Measurements from ENCODE around the gene DNASE1L1. TPM values are rescaled to one million over a fixed set of nuclear protein-coding genes. Genes with fewer than 3 reads are reported as not detected.
"Not testable (repeated sequence)": the region's sequence is repeated elsewhere in the genome, so short reads cannot be mapped to it uniquely, and the experiment has no call there.

Gene DNASE1L1
- total RNA-seq, 1 donor from 2014 or later = 18.6 TPM

DNA sequence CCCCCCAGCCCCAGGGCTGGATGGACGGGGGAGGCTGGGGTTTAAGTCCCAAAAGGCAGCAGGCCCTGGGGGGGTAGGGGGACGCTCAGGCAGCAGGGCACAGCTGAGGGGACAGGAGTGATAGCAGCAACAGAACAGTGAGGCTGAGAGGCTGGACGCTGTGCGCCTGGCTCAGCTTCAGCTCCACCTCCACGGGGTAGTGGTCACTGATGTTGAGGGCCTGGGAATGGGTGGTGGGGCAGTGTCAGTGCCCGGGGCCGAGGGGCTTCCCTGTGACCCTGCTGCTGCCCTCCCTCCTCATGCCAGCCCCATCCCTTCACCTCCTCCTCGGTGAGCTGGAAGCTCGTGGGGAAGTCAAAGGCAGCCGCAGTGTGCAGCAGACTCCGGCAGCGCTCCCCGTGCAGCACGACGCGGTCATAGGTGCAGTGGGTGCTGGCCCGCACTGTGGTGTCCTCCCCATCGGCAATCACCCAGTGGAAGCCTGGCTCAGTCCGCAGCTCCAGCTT lies 6.4 kb downstream of the DNASE1L1 start:
- H3K4me1 Mint-ChIP-seq = peaks cover 11% of the 10 kb centered on the region
- no peaks in the 10 kb centered on the region for H3K27me3 Mint-ChIP-seq (ENCODE audit: low read depth)
- peaks cover 20% of the 10 kb centered on the region for H3K36me3 Mint-ChIP-seq
- H3K27ac Mint-ChIP-seq = no peak overlapping the region
- no peaks in the 10 kb centered on the region for H3K9me3 Mint-ChIP-seq
- H3K4me3 Mint-ChIP-seq = no peak overlapping the region
- TF ChIP-seq, protein P1, sequence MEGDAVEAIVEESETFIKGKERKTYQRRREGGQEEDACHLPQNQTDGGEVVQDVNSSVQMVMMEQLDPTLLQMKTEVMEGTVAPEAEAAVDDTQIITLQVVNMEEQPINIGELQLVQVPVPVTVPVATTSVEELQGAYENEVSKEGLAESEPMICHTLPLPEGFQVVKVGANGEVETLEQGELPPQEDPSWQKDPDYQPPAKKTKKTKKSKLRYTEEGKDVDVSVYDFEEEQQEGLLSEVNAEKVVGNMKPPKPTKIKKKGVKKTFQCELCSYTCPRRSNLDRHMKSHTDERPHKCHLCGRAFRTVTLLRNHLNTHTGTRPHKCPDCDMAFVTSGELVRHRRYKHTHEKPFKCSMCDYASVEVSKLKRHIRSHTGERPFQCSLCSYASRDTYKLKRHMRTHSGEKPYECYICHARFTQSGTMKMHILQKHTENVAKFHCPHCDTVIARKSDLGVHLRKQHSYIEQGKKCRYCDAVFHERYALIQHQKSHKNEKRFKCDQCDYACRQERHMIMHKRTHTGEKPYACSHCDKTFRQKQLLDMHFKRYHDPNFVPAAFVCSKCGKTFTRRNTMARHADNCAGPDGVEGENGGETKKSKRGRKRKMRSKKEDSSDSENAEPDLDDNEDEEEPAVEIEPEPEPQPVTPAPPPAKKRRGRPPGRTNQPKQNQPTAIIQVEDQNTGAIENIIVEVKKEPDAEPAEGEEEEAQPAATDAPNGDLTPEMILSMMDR (IDR thresholded peaks at IDR 0.05; ENCODE audit: unreplicated experiment) = no peak
- DNase-seq (ENCODE audit: low spot score in 2 of 2, unreplicated experiment in 2 of 2) = no peak

DNA sequence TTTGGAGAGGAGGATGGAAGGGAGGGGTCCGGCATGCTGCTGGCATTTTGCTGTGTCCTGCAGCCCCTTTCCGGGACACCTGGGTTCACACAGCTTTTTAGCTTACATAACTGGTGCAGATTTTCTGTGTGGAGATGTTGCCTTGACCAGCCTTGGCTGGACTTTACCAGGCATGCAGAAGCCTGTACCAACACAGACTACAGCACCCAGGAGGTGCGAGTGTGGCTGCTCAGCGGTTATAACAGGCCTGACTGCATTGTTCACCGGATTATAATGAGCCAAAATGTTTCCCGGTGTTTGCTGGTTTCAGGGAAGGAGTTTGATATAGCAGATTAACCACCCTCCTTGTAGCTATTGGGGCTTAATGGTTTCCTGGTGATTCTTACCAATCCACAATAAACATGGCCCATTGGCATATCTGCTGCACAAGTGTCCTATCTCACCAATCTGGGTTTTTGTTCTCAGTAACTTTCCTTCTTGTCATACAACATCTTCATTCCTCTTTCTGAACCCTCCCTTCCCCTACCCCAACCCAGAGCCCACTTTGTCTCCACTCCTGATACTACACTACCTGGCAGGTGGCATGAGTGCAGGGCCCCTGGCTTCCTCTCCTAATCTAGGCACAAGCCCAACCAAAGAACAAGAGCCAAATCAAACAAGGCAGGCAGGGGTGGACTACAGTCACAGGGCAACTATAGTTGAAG lies 7.0 kb downstream of the DNASE1L1 start:
- Mint-ChIP-seq H3K4me3 (no peak overlapping the region), H3K36me3 (peaks cover 20% of the 10 kb centered on the region), H3K9me3 (no peaks in the 10 kb centered on the region), H3K27me3 (ENCODE audit: low read depth) (no peaks in the 10 kb centered on the region), H3K4me1 (peaks cover 11% of the 10 kb centered on the region), H3K27ac (no peak overlapping the region)
- DNase-seq (ENCODE audit: low spot score in 2 of 2, unreplicated experiment in 2 of 2) = no peak
- TF ChIP-seq, protein P1 (IDR thresholded peaks at IDR 0.05; ENCODE audit: unreplicated experiment) = no peak

DNA sequence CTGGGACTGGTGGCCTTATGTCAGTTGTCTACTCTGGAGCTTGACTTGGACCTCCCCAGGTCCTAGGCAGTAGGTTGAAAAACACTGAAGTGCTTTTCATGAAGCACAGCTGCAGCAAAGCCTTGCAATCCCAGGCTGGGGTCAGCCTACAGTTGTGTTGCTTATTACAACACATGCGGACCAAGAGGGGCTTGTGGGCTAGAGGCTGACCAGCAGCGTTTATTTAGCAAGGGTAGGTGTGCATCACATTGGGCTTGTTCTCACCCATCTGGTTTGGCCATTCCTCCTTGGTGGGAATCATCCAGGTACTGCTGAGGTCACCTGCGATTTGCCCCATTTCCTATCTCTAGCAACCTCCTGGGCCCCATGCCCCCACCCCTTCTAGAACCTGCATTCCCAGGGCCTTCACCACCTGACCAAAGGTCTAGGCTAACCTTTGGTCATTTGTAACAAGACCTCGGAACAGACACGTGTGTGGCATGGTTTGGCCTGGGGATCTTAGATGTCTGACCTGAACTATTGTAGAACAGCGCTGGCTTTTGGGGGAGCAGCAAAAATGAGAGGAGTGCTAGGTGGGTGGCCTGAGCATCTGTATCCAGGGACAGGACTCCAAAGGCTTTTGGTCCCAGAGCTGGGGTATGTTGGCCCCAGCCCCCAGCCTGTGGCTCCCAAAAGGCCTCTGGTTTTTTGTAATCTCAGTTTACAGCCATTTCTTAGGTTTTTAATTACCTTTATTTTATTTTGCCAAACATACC lies 7.8 kb downstream of the DNASE1L1 start:
- DNase-seq (ENCODE audit: low spot score in 2 of 2, unreplicated experiment in 2 of 2) = no peak
- no peaks in the 10 kb centered on the region for H3K9me3 Mint-ChIP-seq
- TF ChIP-seq, protein P1 (IDR thresholded peaks at IDR 0.05; ENCODE audit: unreplicated experiment) = no peak

DNA sequence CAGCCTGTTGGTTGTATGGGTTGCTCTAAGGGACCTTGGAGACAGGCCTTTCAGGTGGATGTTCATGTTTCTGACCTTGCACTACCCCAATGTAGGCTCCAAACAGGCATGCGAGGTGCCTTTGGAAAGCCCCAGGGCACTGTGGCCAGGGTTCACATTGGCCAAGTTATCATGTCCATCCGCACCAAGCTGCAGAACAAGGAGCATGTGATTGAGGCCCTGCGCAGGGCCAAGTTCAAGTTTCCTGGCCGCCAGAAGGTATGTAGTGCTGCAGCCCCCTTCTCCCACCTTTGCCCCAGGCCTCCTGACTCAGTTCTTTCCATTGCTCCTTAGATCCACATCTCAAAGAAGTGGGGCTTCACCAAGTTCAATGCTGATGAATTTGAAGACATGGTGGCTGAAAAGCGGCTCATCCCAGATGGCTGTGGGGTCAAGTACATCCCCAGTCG lies 8.7 kb downstream of the DNASE1L1 start:
- not testable (repeated sequence) for H3K9me3 Mint-ChIP-seq; H3K27me3 Mint-ChIP-seq (ENCODE audit: low read depth); DNase-seq (ENCODE audit: low spot score in 2 of 2, unreplicated experiment in 2 of 2); H3K27ac Mint-ChIP-seq
- Mint-ChIP-seq H3K4me1 (peaks cover 11% of the 10 kb centered on the region), H3K36me3 (peaks cover 19% of the 10 kb centered on the region), H3K4me3 (peak overlapping the region; percentile 96)

More for the DNA sequence above, 7.8 kb downstream of the DNASE1L1 start:
- H3K36me3 Mint-ChIP-seq = peaks cover 19% of the 10 kb centered on the region
- H3K27ac Mint-ChIP-seq = peak overlapping the region; percentile 6
- peak overlapping the region; percentile 34 for H3K4me3 Mint-ChIP-seq
- no peaks in the 10 kb centered on the region for H3K27me3 Mint-ChIP-seq (ENCODE audit: low read depth)
- H3K4me1 Mint-ChIP-seq = peaks cover 11% of the 10 kb centered on the region

DNA sequence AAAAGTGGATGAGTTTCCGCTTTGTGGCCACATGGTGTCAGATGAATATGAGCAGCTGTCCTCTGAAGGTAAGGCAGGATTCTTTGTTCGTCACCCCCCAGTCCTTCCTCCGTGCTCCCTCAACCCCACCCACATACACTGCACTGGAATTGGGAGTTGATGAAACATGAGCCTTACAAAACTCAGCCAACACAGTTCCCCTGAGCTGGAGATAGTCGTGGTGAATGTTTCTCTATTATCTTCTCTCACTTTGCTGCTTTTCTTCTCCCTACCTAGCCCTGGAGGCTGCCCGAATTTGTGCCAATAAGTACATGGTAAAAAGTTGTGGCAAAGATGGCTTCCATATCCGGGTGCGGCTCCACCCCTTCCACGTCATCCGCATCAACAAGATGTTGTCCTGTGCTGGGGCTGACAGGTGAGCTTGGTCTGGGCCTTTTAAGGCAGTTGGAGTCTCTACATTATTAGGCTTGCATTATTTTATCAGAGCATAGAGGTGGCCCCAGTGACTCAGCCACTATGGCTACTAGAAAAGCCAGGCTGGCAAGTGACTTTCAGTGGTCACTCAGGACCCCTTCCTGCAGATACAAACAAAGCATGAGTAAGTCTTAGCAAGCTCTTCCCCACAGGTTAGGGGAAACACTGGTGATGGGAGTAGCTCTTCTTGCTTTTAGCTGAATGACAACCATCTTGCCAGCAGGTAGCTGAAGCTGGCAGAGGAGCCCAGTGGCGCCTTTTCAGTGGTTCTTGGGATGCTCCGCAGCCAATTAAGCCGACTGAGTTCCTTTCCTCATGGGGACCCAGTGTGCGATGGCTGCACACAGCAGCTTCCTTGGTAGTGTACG lies 9.3 kb downstream of the DNASE1L1 start:
- no peak for DNase-seq (ENCODE audit: low spot score in 2 of 2, unreplicated experiment in 2 of 2)
- peaks cover 11% of the 10 kb centered on the region for H3K4me1 Mint-ChIP-seq
- H3K9me3 Mint-ChIP-seq = no peaks in the 10 kb centered on the region
- peaks cover 19% of the 10 kb centered on the region for H3K36me3 Mint-ChIP-seq
- TF ChIP-seq, protein P1 (IDR thresholded peaks at IDR 0.05; ENCODE audit: unreplicated experiment) = no peak
- H3K27me3 Mint-ChIP-seq (ENCODE audit: low read depth) = no peaks in the 10 kb centered on the region
- peak overlapping the region; percentile 96 for H3K4me3 Mint-ChIP-seq
- peak overlapping the region; percentile 99 for H3K27ac Mint-ChIP-seq

All from mesothelial cell of epicardium (in vitro differentiated cells).